Measurements from ENCODE around the gene PISD.
"Not testable (repeated sequence)": the region's sequence is repeated elsewhere in the genome, so short reads cannot be mapped to it uniquely, and the experiment has no call there.

PISD gene

GRCh38 chr22:31604746-31605705 is 57.0 kb downstream of the PISD start:
- DNase-seq = no peak

GRCh38 chr22:31604137-31604705 is 57.8 kb downstream of the PISD start:
- DNase-seq = no peak

- DNase-seq = no peak
Measured at GRCh38 chr22:31603574-31603973, 58.4 kb downstream of the PISD start.

DNA sequence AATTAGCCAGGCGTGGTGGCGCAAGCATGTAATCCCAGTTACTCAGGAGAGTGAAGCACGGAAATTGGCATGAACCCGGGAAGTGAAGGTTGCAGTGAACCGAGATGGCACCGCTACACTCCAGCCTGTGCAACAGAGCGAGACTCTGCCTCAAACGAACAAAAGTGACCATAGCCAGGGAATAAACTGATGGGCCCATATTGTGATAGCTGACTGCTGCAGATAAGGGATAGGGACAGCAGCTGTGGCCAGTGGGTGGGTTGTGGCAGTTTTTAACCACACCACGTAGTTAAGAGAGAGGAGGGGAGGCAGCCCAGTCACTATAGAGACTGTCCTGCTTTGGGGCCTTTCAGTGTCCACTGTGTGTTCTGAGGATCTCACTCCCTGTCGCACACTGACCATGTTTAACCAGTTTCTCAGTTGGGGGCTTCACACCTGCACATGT is 58.9 kb downstream of the PISD start:
- no peak for DNase-seq

DNA sequence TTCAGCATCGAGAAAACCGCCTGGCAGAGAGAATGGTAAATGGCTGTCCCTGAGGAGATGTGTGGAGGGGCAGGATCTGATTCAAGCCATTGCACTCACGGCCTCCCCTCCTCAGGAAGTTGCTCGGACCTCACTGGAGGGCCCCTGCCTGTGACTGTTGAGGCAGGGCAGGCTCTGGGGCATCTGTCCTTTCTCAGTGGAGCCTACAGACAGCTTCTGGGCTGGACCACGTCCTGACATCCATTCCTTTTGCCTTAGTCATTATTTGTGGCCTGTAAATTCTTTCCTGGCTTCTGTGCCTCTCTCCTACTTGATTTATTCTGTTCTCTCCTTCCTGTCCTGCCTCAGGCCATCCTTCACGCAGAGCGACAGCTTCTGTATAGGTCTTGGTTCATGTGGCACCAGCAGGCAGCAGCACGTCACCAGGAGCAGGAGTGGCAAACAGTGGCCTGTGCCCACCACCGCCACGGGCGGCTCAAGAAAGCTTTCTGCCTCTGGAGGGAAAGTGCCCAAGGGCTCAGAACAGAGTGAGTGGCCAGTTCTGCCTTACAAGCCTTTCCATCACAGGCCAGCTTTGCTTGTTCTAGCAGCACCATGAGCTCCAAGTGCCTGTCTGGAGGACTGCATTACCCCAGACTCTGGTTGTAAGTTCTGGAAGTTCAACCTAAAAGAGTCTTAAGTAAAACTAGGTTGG is 59.6 kb downstream of the PISD start:
- no peak for DNase-seq

- no peak for DNase-seq
Measured at GRCh38 chr22:31595271-31595670, 66.7 kb downstream of the PISD start.

DNA sequence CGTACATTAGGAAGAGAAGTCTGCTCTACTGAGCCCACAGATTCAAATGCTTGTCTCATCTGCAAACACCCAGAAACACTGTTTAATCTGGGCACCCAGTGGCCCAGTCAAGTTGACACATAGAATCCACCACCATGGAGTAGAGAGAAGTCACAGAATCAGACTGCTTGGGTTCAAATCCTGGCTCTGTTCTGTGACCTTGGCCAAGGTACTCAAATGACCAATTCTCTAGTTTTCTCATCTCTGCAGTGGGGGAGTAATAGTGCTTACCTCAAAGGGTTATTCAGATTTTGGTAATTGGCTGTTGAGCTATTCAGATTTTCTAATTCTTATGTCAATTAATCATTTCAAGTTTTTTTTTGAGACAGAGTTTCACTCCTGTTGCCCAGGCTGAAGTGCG is 71.9 kb downstream of the PISD start:
- not testable (repeated sequence) for DNase-seq

- no peak for DNase-seq
Measured at GRCh38 chr22:31588970-31589675, 72.9 kb downstream of the PISD start.

DNA sequence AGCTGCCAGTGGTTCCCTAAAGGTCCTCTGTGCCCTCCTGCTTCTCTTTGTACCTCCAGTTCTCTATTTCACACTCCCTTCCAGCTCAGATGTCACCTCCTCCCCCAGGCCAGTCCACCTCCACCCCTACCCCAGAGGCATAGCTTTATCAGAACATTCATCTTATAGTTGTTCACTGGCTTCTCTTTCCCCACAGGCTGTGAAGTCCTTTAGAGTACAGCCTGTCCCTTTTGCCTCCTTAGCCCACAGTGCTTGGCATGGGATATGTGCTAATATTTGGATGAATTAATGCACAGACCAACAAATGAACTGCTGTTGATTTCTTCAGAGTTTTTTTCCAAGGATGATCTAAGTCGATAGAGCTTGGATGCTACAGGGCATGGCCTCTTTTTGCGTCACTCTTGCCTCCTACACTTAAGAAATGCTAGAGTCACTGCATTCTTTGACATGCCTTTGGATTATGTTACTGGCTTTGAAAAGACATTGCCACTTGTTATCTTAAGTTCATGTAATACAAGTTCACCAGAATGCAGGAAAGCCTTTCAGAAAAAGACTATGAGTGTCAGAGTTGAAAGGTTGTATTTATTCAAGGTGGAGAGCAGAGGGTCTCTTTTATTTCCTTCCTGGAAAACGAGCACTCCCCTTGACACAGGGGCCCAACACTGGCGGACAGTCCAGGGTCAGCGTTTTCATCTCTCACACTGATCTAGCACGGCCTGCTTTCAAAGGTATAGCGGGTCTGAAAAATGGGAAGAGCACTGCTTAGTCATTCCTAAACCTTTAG is 75.7 kb downstream of the PISD start:
- no peak for DNase-seq

- DNase-seq = no peak
Measured at GRCh38 chr22:31585161-31585859, 76.7 kb downstream of the PISD start.

DNA sequence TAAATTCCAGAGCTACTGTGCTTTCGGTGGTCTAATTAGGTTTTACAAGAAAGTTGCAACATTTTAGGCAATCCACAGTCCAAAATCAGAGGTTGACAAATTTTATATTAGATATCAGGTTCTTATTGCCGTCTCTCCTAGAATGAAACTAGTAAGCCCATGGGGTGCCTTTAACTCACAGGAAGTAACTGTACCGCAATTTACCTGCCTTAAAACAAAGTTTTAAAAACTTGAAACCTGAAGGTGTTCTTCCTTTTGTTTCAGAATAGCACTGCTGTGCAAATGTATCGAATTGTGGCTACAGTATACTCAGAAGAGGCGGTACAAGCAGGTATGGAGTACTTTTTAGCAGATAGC is 77.2 kb downstream of the PISD start:
- DNase-seq = no peak

GRCh38 chr22:31583861-31584485 is 78.0 kb downstream of the PISD start:
- DNase-seq = no peak

GRCh38 chr22:31579835-31580242 is 82.2 kb downstream of the PISD start:
- DNase-seq = no peak

GRCh38 chr22:31578171-31578570 is 83.8 kb downstream of the PISD start:
- no peak for DNase-seq

DNA sequence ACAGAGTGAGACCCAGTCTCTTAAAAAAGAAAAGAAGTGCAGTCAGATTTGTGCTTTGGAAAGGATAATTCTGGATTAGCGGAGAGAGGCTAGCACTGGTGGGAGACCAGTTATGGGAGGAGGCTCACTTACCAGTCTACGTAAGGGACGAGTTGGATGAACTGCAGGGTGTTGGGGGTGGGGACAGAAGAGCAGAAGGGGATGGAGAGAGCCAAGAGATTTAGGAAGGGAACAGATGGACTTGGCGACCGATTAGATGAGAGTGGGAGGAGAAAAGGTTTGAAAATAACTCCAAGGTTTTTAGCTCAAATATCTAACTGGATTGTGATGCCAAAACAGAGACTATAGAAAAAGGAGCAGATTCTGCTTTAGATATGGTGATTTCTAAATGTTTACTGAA is 84.3 kb downstream of the PISD start:
- DNase-seq = peak; percentile 36

DNA sequence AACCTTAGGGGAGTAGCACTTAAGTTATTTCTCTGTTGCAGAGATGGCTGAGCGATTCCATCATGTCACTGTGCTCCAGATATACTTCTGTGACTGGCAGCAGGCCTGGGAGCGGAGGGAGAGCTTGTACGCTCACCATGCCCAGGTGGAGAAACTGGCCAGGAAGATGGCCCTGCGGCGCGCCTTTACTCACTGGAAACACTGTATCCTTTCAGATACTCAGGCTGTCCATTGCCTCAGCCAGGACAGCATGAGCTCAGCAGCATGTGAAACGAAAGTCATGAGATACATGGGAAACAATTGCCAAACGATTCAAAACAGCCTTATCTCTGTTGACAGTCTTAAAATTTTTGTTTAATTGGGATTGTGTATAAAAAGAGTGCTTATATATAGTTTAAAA is 86.8 kb downstream of the PISD start:
- no peak for DNase-seq

GRCh38 chr22:31574055-31574670 is 87.9 kb downstream of the PISD start:
- DNase-seq = no peak

DNA sequence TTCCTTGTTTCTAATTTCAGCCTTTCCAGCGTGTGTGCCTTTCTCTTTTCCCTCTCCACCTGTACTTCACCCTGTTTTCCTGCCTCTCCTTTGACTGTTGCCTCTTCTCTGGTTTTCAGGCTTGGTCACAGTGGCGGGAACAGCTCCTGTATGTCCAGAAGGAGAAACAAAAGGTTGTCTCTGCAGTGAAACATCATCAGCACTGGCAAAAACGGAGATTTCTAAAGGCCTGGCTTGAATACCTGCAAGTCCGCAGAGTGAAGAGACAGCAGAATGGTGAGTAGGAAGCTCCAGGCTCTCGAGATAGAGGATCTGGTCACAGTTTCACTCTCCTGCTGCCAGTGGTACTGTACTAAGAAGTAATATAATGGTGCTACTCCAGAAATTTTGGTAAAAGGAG is 89.1 kb downstream of the PISD start:
- no peak for DNase-seq

DNA sequence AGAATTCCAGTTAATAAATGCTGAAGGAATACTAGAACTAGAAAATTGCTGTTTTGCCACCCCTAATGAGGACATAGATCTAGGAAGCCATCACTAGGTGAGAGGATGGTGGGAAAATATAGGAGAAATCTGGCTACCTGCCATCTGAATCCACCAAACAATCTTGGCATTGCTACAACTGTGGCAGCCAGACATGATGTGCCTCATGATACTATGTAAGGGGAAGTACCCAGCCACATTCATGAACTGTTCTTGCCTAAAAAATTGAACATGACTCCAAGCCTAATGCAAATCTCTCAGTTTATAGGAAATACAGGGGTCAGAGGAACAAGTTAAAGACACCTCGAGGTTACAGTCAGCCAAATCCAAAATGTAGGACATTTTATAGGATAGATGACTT is 92.9 kb downstream of the PISD start:
- DNase-seq = no peak

Data from DMS 273 treated with DMSO at 0.1 percent for 48 hours (cell line).